ENCODE measurements around the gene FAM81B.

DNA sequence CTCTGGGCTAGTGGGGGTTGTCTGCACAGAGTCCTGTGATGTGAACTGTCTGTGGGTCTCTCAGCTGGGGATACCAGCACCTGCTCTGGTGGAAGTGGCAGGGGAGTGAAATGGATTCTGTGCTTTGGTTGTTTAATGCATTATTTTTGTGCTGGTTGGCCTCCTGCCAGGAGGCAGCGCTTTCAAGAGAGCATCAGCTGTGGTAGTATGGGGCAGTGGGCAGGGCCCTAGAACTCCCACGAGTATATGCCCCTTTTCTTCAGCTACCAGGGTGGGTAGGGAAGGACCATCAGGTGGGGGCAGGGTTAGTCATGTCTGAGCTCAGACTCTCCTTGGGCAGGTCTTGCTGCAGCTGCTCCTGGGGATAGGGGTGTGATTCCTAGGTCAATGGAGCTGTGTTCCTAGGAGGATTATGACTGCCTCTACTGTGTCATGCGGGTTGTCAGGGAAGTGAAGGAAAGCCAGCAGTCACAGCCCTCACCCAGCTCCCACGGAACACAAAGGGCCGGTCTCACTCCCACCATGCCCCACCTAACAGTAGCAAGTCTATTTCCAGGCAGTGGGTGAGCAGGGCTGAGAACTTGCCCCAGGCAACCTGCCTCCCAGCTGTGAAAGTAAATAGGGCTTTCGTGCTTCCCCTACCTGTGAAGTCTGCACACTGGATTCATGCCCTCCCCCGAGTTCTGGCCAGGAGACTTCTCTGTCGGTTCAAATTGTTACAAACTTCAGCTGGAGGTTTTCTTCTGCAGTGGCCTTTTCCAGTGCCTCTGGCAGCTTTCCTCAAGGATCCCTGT, 25.7 kb upstream of the FAM81B start:
- TF ChIP-seq, protein P1, sequence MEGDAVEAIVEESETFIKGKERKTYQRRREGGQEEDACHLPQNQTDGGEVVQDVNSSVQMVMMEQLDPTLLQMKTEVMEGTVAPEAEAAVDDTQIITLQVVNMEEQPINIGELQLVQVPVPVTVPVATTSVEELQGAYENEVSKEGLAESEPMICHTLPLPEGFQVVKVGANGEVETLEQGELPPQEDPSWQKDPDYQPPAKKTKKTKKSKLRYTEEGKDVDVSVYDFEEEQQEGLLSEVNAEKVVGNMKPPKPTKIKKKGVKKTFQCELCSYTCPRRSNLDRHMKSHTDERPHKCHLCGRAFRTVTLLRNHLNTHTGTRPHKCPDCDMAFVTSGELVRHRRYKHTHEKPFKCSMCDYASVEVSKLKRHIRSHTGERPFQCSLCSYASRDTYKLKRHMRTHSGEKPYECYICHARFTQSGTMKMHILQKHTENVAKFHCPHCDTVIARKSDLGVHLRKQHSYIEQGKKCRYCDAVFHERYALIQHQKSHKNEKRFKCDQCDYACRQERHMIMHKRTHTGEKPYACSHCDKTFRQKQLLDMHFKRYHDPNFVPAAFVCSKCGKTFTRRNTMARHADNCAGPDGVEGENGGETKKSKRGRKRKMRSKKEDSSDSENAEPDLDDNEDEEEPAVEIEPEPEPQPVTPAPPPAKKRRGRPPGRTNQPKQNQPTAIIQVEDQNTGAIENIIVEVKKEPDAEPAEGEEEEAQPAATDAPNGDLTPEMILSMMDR (conservative IDR thresholded peaks at IDR 0.05 in 1 of 2, IDR thresholded peaks at IDR 0.05 in 1 of 2; ENCODE audit: extremely low read depth in 1 of 2, insufficient read depth in 1 of 2, low read depth in 1 of 2, low read length in 2 of 2): no peak
- no peak for TF ChIP-seq EZH2 (IDR thresholded peaks at IDR 0.05; ENCODE audit: borderline replicate concordance, low read length)
